IPS-NIHi7 (cell line): Measurements from ENCODE around the gene LSP1.

ENCODE experiments used
- DNase-seq: peaks from one replicate; pipeline ENCODE4 v3.0.0; 2012; ENCODE audit warnings: mixed read lengths; ENCODE audit errors: extremely low spot score

LSP1 gene

DNA sequence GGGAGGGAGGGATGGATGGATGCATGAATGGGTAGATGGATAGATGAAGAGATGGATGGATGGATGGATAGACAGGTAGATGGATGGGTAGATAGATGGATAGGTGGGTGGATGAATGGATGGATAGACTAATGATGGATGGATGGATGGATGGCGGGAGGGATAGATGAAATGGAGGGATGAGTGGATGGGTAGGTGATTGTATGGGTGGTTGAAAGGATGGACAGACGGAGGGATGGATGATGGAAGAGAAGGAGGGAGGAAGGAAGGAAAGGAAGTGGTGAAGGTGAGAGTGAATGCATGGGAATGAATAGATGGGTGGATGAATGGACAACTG is 62.9 kb downstream of the LSP1 start:
- no peak for DNase-seq

DNA sequence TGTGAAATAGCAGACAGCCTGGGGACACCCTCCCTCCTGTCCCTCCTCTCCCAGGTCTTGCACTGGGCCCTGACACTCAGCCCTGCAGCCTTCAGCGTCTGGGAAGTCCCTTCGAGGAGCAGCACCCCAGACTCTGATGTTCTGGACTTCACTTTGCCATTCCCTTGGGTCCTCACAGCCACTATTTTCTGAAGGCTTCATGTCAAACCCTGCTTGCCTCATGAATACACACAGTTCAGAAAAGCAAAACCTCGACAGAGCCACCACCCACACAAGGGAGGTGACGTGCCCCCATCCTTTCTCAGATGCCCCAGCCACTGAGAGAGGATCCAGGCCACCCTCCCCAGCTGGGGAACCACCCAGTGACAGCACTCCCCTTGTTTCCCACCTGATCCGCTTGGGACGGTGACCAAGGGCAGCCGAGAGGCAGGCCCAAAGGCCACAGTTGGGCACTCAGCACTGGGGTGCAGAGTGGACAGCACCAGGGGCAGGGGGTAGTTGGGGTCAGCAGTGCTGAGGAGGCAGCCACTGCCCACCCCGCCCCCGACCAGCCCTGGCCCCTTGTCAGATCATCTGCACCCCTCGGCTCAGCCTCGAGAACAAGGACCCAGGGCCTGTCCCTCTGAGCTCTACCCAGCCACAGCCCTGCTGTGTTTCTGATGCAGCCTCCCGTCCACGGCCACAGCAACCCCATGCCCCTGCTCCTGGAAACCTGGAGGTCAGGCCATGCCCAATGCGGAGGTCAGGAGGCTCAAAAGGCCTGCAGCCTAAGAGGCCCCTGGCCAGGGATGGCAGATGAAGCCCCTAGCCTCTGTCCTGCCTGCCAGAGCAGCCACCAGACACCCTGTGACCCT is 63.5 kb downstream of the LSP1 start:
- DNase-seq, result no peak

DNA sequence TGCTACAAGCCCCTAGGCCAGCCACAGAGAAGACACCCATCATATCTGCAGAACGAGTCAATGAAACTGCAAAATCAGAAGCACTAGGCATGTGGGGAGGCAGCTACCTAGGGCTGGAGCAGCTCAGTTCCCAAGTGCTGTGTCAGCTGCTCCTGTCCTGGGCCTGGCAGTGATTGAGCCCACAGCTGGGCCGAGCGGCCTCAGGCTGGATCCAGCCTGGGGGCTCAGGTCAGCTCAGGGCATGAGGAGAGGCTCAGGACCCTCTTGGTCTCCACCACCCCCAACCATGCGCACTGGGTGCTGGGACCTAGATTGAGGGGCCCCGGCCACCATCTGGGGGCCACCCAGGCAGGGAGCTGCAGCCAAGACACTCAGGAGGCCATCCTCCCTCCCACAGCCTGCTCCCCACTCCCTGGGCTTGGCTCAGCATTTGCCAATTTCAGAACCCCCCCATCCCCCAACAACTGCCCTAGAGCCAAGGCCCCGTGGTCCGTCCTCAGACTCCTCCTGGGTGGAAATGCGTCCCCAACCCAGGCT is 64.2 kb downstream of the LSP1 start:
- peak; percentile 10 for DNase-seq

DNA sequence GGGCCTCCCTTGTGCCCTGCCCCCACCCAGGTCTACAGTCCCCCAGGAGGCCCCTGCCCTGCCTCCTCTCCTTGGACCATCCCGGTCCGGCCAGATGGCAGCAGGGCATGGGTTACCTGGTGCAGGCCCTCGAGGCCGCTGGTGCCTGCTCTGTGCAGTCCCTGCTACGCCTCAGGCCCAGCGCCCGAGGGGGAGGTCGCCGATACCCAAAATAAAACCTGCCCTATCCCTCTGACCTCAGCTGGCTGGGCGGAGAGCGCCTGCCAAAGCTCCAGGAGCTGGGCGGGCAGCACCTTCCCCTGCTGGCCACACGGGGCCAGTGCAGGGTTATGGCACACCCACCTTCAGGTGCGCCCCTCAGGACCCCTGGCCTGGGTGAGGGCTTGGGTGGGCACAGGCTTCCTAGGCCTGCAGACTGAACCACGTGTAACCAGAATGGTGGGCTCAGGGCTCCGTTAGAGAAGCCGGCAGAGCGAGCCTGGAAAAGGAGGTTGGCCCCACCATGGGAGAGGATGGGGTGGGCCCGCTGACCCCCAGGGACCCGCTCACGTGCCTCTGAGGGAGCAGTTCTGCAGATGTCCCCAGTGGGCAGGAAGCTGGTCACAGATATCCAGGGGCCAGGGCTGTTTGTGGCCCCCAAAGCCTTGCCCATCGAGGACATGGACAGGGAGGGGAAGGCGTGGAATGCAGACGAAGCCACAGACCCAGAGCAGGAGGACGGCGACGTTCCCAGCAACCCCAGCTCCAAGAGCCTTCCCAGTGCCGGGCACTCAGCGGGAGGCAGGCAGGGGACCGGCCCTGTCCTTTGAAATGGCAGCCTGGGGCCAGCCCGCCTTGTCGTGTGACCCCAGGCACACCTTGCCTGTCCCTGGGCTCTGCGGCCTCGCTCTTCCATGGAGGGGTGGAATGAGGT is 64.9 kb downstream of the LSP1 start:
- peak; percentile 82 for DNase-seq

DNA sequence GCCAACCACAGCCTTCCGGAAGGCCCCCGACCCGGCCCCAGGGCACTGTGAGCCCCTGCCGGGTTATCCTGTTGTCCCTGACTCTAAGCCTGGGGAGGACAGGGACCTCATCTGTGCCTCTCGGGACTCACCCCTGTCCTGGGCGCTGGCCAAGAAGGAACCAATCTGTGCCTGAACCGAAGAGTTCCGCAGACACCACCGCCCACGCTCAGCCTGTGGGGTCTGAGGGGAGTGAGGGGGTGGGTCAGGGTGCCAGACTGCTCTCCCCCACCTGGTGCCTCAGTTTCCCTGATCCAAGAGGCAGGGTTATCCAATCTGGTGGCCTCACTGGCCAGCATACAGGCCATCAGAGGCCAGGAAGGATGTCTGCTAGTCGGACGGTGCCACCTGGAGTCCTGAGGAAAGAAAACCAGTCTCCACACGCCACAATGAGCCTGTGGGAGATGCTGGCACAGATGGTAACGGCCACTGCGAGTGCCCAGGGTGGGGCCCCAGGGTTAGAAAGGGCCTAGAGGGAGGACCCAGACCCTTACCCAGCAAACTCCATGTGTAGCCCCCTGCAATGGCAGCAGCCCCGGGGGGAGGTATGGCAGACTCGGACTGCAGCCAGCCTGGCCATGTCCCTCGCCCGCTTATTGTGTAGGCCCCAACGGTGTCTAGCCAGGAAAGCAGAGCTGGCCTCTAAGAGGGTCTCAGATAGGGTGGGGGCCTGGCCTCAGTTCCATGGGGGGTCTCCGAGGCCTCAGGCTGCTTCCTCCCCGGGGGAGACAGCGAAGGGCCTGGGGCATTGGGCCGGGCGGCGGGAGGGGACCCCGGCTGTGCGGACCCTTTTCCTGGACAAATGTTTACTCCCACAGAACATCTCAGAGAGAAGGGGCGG is 65.8 kb downstream of the LSP1 start:
- DNase-seq, result peak; percentile 14

DNA sequence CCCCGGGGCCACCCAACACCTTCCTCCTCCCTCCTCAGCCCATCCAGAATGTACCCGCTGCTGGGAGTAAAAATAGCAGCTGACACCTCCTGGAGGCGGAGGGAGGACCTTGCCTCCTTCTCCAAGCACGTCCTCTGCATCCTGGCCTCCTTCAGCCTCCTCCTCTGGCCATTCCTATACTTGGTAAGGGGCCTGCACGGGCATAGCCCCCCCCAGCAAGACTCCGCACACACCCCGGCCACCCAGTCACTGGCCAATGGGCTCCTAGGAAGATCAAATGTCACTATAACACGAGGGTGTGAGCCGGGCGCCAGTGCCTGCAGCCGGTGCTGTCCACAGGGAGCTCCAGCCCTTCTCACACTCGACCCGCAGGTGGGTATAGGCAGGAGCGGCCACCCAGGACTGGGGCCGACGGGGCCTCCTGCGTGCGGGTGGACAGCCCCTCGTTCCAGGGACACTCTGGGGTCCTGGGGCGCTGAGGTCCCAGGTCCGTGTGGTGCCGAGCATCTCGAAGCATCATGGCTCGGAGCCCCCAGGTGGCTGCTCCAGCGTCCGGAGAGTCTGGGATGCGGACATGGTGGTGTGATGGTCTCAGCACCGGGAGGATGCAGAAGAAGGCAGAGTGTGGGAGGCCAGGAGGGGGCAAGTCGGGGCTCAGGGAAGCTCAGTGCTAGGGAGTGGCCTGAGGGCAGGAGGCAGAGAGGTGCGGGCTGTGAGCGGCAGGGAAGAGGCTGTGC is 66.7 kb downstream of the LSP1 start, which contains the start of gene TNNT3:
Gene TNNT3, plus strand, starts transcription at position 313 of the 737 bp plus-strand sequence. CDS start 3,172 bp downstream, outside the sequence.
- DNase-seq, result peak; percentile 41

DNA sequence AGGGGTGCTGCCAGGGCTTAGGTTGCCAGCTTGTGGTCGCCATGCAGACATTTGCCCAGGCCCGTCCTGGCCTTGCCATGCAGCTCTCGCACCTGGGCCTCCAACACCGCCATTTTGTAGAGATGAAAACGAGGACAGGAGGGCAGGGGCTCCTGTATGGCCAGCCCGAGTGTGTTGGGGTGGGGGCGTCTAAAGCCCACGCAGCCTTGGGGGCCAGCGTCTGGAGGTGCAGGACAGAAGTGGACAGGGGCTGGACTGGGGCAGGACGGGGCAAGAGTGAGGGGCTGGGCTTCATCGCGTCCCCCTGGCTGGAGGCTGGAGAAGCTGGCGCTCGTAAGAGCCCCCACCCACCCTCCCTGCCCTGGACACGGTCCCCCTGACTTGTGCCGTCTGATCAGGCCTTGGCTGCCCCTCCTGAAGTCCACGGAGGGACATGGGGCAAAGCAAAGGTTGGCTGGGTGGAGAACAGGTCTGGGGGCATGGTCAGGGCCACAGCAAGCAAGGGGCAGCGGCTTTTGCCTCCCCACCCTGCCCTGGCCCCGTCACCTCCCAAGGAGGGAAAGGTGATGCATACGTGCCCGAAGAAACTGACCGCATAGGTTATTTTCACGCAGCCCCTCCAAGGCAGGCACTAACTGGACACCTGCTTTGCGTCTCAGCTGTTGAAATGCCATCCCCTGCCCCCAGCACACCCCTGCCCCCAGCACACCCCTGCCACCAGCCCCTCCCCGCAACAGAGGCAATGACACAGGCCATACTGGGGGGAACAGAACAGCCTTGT is 67.4 kb downstream of the LSP1 start:
- no peak for DNase-seq

DNA sequence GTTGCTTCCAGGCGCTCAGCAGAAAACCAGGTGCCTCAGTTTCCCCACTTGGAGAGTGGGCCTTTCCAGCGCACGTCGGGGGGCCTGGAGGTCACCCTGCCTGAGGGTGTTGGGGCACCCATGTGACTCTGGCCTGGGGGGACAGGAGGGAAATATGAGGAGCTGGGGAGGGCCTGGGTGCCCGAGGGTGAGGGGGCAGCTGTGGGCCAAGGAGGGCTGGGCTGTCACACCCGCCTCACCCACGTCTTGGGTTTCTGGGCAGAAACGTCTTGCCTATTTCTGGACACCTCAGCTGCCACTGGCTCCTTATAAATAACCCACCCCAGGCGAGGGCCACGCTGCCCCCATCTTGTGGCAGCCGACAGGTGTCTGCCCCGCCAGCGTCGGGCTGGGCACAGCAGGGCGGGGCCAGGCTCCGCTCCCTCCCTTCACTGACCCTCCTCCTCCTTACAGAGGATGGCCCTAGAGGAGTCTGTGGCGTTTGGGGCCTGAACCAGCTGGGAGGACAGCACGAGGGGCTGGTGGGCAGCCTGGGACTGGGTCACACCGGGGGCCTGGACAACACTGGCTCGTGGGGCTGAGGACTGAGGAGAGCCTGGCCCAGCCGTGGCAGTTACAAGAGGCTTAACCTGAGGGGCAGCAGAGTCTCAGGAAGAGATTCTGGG is 68.2 kb downstream of the LSP1 start:
- peak; percentile 13 for DNase-seq

DNA sequence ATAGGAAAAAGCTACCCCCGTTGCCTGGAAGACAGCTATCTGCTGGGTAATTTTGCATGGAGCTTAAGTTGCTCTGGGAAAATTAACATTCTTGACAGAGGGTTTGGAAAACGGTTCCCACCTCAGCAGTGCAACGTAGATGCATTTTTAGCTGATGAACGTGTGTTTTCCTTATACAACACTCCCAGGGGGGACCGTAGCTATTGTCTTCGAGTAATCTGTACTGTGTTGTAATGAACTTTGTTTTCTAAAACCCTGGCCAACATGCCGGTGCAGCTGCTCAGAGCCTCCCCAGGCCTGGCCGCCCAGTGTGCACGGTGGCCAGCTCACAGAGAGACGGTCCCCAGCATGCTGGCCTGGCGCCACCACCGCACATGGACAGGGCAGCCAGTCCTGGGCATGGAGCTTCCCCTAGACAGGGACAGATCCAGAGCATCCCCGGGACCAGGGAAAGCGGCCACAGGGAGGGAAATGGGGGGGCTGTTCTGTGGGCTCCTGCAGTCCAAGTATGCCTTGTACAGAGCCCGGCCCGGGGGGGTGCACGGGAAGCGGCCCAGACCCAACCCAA is 68.8 kb downstream of the LSP1 start:
- DNase-seq, result peak; percentile 6

DNA sequence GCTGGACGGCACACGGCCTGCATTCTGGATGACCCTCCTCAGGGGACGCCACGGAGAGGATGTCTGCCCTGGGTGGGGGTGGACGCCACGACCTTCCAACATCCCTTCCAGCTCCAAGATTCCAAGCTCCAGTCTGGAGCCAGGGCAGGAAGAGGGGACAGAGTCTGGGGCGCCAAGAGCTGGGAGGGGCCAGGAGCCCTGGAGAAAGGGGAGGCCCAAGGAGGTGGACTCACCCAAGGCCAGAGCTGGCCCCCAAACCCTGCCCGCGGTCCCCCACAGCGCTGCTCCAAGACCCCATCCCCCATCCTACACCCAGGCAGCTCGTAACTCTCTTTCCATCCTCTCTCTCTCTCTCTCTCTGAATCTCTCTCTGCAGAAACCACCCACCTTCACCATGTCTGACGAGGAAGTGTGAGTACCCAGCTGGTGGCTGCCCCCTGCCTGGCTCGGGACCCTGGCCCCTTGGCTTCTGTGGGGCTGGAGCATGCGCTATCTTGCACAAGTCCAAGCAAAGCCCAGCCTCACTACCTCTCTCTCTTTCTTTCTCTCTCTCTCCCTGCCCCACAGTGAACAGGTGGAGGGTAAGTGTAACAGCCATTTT is 69.7 kb downstream of the LSP1 start:
- peak; percentile 8 for DNase-seq

DNA sequence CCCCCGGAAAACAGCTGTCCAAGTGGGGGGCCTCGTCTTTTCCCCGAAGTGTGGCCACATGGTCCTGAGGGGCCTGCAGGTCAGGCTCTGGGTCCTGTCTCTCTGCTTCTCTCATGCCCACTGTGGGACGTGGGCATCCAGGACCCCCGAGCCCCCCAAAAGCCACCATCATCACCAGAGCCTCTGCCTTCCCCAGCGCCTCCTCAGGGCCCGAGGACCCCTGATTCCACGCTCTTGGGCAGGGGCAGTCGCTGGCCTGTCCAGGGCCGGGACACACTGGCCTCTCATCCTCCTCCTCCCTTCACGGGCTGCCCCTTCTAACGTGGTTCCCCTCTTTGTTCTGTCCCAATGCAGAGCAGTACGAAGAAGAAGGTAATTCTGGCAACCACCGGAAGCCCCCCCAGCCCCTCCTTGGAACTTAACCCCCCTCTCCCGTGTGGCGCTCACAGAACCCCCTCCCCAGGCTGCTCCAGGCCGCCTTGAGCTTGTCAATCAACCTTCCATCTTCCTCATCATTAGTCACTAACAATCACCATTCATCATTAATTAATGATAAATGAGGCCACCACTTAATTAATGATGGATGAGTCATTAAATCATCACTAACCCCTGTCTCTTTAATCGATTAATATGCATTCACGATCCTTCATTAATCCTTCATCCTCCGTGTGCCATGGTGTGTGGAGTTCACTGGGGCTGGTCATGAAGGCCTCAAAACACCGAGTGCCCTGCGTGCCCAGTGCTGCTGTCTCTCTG is 70.5 kb downstream of the LSP1 start:
- DNase-seq, result no peak

DNA sequence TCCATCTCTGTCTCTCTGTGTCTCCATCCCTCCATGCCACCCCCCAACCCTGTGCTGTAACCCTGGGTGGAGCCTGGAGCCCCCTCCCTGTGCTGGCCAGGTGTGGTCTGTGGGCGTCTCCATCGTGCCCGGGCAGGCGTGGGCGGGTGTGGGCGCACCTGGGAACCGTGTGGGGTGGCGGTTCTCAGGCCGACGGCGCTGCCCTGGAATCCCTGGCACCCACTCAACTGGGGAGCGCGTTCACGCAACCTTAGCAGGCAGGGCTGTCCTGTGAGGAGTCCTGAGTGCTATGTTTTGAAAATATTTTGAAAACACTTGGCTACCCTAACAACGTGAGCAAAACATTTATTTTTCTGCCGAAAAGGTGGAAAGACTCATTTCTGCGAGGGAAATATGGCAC is 71.3 kb downstream of the LSP1 start:
- peak; percentile 5 for DNase-seq

DNA sequence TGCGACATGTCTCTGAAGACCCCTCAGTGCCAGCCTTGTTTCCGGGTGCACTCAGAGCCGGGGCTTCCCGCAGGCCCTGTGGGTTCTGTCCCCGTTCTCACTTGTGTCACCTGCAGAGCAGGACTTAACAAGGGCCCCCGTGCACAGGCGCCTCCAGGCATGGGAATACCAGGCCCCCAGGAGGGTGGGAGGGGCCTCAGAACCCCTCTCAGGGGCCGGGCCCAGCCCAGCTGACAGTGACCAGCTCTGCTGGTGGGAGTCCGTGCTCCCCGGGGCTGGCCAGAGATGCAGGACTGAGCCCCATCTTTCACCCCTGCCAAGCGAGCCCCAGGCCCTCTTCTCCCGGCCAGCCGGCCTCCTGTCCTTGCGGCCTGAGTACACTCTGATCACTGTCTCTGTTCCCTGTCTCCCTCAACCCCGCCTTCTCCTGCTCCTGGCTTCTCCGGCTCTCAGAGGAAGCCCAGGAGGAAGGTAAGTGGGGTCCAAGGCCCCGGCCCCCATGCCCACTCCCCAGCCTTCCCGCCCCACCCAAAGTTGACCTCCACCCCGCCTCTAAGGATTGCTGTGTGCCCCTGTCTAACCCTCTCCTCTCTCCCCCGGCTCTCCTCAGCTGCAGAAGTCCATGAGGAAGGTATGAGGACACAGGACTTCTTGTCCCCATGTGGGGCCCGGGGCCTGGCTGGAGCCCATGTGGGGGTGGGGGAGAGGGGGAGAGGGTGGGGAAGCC is 71.9 kb downstream of the LSP1 start:
- peak; percentile 10 for DNase-seq

DNA sequence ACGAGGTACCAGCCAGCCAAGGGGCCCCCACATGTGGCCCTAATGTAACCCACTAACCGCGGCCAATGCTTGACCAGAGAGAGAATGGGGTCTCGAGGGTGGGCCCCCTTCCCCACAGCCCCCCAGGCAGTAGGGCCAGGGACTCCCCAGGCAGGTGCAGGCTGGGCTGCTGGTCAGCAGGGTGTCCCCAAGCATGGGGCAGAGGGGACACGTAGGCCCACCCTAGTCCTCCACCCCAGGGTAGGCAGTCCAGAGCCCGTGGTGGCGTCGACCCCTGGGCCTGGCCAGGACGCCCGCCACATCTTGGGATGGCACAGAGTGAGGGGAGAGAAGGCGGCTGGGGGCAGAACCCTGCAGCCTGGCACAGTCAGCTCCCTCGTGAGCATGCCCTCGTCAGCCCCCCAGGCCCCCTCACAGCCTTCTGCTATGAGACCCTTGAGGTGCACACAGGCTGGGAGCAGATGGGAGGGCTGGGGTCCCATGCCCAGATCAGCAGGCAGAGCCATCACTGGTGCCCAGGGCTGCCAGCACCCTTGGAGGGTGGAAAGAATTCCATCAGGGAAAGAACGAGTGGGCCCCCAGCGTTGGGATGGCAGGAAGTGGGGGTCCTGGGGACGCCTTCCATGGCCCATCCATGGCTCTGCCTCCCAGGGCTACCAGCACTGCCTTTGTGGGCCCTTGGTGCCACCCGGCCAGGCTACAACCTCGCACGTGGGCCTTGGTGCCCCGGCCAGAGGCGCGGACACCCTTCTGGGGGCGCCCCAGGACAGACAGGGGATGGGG is 72.7 kb downstream of the LSP1 start:
- DNase-seq, result peak; percentile 7

DNA sequence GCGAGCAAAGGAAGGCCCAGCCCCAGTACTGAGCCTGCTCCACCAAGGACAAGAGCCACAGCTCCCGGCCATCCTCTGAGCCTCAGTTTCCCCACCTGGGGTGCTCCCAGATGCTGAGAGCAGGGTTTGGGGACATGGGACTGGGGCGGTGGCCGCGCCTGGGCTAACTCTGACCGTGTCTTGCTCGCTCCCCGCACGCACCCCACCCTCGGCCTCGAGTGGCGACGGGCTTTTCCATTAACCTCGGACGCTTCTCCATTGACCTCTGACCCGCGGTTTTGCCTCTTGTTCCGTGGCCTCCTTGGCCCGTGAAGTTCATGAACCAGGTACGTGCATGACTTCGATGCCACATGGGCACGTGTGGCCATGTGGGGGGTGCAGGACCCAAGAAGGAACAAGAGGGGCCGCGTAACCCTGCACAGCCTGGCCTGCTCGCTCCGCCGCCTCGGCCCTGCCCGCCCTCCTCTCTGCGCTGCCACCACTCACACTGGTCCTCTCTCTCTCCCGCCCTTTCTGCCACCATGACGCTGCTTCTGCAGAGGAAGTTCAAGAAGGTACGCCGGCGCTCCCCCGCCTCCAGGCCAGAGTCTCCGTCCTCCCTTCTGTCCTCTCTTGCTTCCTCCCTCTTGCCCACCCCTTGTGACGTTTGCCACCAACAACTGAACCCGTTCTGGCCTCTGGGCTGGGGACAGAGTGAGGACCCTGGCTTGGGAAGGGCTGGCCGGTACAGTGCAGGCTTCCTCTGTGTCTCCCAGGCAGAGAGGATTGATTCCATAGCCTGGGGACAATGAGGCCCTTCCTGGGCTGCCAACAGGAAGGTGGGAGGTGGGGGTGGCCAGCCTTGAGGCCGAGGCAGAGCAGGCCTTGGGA is 73.5 kb downstream of the LSP1 start:
- peak; percentile 8 for DNase-seq
